A673 (cell line): ENCODE data around the gene ITGBL1. TPM values are rescaled to one million over a fixed set of nuclear protein-coding genes. Genes with fewer than 3 reads are reported as not detected.

Source experiments
- BruUV-seq: library from RNA; stranded (reverse); fragments of 400-500 nt; replicated peaks from 2 replicates; lab custom pipeline; 2021; lab: Mats Ljungman, UMichigan
- CTCF ChIA-PET: fragments of 300-600 bp; sonication (Branson Sonifier 250); formaldehyde crosslinking; loops from one replicate; lab custom pipeline; 2022; ENCODE audit warnings: antibody characterized with exemption; lab: Charles Lee
- POLR2A ChIA-PET: fragments of 300-600 bp; sonication (Branson Sonifier 250); formaldehyde crosslinking; loops from one replicate; lab custom pipeline; 2022; ENCODE audit warnings: antibody characterized with exemption; ENCODE audit not compliant: low non-redundant PET; lab: Charles Lee
- DNase-seq: peaks from one replicate; pipeline ENCODE4 v3.0.0-alpha.2; 2015; ENCODE audit warnings: low spot score
- H3K27ac ChIP-seq: fragments of 200-600 bp; sonication (generic); 2 replicates; pipeline ENCODE4 v1.5.1; 2016; ENCODE audit warnings: mixed run types, low read depth, mild to moderate bottlenecking, mixed read lengths, antibody characterized with exemption, low read length; ENCODE audit not compliant: poor library complexity, severe bottlenecking
- H3K27me3 ChIP-seq: fragments of 200-600 bp; sonication (generic); replicated peaks from 2 replicates; pipeline ENCODE4 v1.6.1; 2017; ENCODE audit warnings: mixed run types, low read depth, mild to moderate bottlenecking, mixed read lengths, antibody characterized with exemption, low read length; ENCODE audit not compliant: insufficient read depth, poor library complexity
- H3K36me3 ChIP-seq: fragments of 200-600 bp; sonication (generic); 2 replicates; pipeline ENCODE4 v1.6.1; 2016; ENCODE audit warnings: mixed run types, mild to moderate bottlenecking, mixed read lengths, antibody characterized with exemption, low read length; ENCODE audit not compliant: insufficient read depth, poor library complexity, severe bottlenecking
- H3K4me1 ChIP-seq: fragments of 200-600 bp; sonication (generic); 2 replicates; pipeline ENCODE4 v1.6.1; 2017; ENCODE audit warnings: mixed run types, mild to moderate bottlenecking, mixed read lengths, antibody characterized with exemption, low read length; ENCODE audit not compliant: insufficient read depth, poor library complexity, severe bottlenecking
- H3K4me3 ChIP-seq: fragments of 200-600 bp; sonication (generic); 2 replicates; pipeline ENCODE4 v1.5.1; 2016; ENCODE audit warnings: low read depth, mixed run types, mild to moderate bottlenecking, mixed read lengths, low read length; ENCODE audit not compliant: poor library complexity, severe bottlenecking
- H3K9me3 ChIP-seq: fragments of 200-600 bp; sonication (generic); 2 replicates; pipeline ENCODE4 v1.6.1; 2016; ENCODE audit warnings: mixed run types, low read depth, mild to moderate bottlenecking, mixed read lengths, antibody characterized with exemption, low read length; ENCODE audit not compliant: poor library complexity, severe bottlenecking
- EZH2 ChIP-seq: fragments of 200-600 bp; sonication (generic); IDR thresholded peaks from 2 replicates; pipeline ENCODE4 v1.6.1; 2017; ENCODE audit warnings: borderline replicate concordance, low read depth, mild to moderate bottlenecking, mixed read lengths, antibody characterized with exemption, low read length; ENCODE audit not compliant: poor library complexity, severe bottlenecking
- intact Hi-C: fragments of 100-400 bp; cut with micrococcal nuclease; formaldehyde crosslinking; loops from one replicate; pipeline ENCODE4 v1.10.0; 2022; ENCODE audit not compliant: unreplicated experiment
- total RNA-seq: library from RNA; stranded (reverse); gene quantifications from 2 replicates; pipeline ENCODE4 v1.2.3, GENCODE V29; 2021
- TF ChIP-seq, protein P1 (sequence below): fragments of 300-800, 200-600 bp; sonication (generic); conservative IDR thresholded peaks from 2 replicates; pipeline ENCODE4 v1.5.1; 2017; ENCODE audit warnings: low read depth, mild to moderate bottlenecking, antibody characterized with exemption, low read length, moderate library complexity, mixed read lengths

ITGBL1 gene
- total RNA-seq, 1 experiment from 2014 or later = 0.64 TPM

DNA sequence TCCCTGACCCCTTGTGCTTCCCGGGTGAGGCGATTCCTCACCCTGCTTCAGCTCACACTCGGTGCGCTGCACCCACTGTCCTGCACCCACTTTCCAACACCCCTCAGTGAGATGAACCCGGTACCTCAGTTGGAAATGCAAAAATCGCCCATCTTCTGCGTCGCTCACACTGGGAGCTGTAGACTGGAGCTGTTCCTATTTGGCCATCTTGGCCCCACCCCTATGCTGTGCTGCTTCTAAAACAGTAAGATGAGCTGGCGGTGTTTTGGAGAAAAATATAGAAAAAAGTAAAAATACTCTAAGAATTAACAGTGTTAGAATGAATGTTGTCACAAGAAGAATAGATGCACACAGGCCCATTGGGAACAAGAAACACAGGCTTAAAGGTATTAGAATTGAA lies 92.5 kb downstream of the ITGBL1 start:
- CTCF ChIA-PET = no interaction called here
- BruUV-seq = no TSS peak
- TF ChIP-seq EZH2 = no peak
- TF ChIP-seq, protein P1, sequence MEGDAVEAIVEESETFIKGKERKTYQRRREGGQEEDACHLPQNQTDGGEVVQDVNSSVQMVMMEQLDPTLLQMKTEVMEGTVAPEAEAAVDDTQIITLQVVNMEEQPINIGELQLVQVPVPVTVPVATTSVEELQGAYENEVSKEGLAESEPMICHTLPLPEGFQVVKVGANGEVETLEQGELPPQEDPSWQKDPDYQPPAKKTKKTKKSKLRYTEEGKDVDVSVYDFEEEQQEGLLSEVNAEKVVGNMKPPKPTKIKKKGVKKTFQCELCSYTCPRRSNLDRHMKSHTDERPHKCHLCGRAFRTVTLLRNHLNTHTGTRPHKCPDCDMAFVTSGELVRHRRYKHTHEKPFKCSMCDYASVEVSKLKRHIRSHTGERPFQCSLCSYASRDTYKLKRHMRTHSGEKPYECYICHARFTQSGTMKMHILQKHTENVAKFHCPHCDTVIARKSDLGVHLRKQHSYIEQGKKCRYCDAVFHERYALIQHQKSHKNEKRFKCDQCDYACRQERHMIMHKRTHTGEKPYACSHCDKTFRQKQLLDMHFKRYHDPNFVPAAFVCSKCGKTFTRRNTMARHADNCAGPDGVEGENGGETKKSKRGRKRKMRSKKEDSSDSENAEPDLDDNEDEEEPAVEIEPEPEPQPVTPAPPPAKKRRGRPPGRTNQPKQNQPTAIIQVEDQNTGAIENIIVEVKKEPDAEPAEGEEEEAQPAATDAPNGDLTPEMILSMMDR = no peak
- peaks cover 3% of the 10 kb centered on the region for H3K4me1 ChIP-seq
- intact Hi-C loops = no loop called here
- no peaks in the 10 kb centered on the region for H3K9me3 ChIP-seq
- POLR2A ChIA-PET = no interaction called here
- no peak for DNase-seq
- no peaks in the 10 kb centered on the region for H3K36me3 ChIP-seq
- no peak overlapping the region for H3K27ac ChIP-seq
- H3K27me3 ChIP-seq = no peaks in the 10 kb centered on the region
- no peak overlapping the region for H3K4me3 ChIP-seq

DNA sequence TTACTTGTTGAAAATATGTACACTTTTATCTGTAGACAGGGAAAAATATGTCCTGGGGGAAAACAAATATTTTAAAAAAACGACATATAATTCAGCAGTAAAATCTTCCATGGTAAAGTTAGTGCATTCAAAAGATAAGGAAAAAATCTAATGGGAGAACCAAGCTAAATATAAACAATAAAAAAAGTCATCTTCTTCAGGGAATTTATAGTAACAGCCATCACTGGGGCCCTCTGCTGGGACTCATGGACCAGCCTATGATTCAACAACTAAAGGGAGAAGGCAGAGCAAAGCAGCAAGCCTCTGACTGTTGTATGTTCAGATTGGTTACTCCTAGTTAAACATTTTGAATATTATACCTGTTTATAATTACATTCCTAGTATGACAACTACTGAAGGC lies 93.0 kb downstream of the ITGBL1 start:
- H3K36me3 ChIP-seq = no peaks in the 10 kb centered on the region
- no peak for DNase-seq
- H3K27me3 ChIP-seq = no peaks in the 10 kb centered on the region
- H3K27ac ChIP-seq = no peak overlapping the region
- BruUV-seq = no TSS peak
- intact Hi-C loops = no loop called here
- ChIA-PET POLR2A (no interaction called here), CTCF (no interaction called here)
- peaks cover 3% of the 10 kb centered on the region for H3K4me1 ChIP-seq
- no peak overlapping the region for H3K4me3 ChIP-seq
- TF ChIP-seq EZH2 = no peak
- TF ChIP-seq, protein P1 = 0 out of 2 replicates have a peak, but pooled peaks have one; percentile 16
- H3K9me3 ChIP-seq = no peaks in the 10 kb centered on the region

DNA sequence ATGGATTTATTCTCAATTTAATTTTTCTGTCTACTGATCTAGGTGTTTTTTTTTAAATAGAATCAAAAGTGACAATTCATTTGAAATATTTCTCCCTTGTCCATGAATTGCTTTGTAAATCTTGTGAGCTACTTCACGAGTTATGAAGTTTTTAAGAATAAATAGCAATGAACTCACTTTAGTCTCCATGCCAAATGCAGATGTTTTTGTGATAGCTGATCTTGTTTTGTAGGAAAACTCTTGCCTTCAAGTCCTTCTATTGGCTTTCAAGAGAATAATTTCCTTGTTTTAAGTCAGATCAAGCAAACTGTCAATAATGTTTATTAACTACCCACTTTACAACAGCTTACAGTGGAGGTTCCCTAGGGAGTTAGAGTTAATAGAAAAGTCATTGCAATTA lies 99.8 kb downstream of the ITGBL1 start:
- Histone ChIP-seq H3K36me3 (no peaks in the 10 kb centered on the region), H3K4me1 (peaks cover 11% of the 10 kb centered on the region), H3K27me3 (no peaks in the 10 kb centered on the region), H3K4me3 (no peak overlapping the region), H3K9me3 (no peaks in the 10 kb centered on the region), H3K27ac (no peak overlapping the region)
- no TSS peak for BruUV-seq
- ChIA-PET CTCF (no interaction called here), POLR2A (no interaction called here)
- DNase-seq = no peak
- intact Hi-C loops = no loop called here
- TF ChIP-seq, protein P1 = no peak
- no peak for TF ChIP-seq EZH2
